ENCODE measurements around the gene THAP7. TPM values are rescaled to one million over a fixed set of nuclear protein-coding genes. Genes with fewer than 3 reads are reported as not detected.
"Not testable (repeated sequence)": the region's sequence is repeated elsewhere in the genome, so short reads cannot be mapped to it uniquely, and the experiment has no call there.

The THAP7 gene
- total and polyA plus RNA-seq, 2 experiments from 2014 or later, result 21.8 to 25.9 TPM

GRCh38 chr22:21009638-21010425 is 7.9 kb upstream of the THAP7 start:
- Histone ChIP-seq H3K27ac (ENCODE audit: low read depth) (peak overlapping the region; percentile 78), H3K4me1 (ENCODE audit: insufficient read depth) (peaks cover 18% of the 10 kb centered on the region), H3K4me3 (peak overlapping the region; percentile 38), H4K20me1 (replicated peaks; ENCODE audit: insufficient read depth) (no peaks in the 10 kb centered on the region), H3F3A (replicated peaks; ENCODE audit: low read depth) (no peaks in the 10 kb centered on the region), H3K9me2 (ENCODE audit: insufficient read depth) (no peaks in the 10 kb centered on the region), H2AFZ (no peak overlapping the region), H3K4me2 (peak overlapping the region; percentile 73), H3K79me2 (replicated peaks; ENCODE audit: insufficient read depth) (no peaks in the 10 kb centered on the region), H3K36me3 (ENCODE audit: insufficient read depth) (no peaks in the 10 kb centered on the region), H3K27me3 (ENCODE audit: insufficient read depth) (no peaks in the 10 kb centered on the region)
- Mint-ChIP-seq H3K4me1 (peaks cover 38% of the 10 kb centered on the region), H3K9me3 (no peaks in the 10 kb centered on the region), H3K27me3 (ENCODE audit: insufficient read depth, low read depth, poor library complexity) (peaks cover 9% of the 10 kb centered on the region), H3K36me3 (ENCODE audit: low read depth) (no peaks in the 10 kb centered on the region), H3K4me3 (peak overlapping the region; percentile 62), H3K27ac (peak overlapping the region; percentile 65; the same call in 1 of the 2 replicates)
- ATAC-seq (peak; percentile 50), DNase-seq (ENCODE audit: low spot score) (peak; percentile 83)
- TF ChIP-seq ZNF331 (CRISPR knock-in tag; IDR thresholded peaks at IDR 0.05; ENCODE audit: low read depth), result no peak
- TF ChIP-seq, protein P1, sequence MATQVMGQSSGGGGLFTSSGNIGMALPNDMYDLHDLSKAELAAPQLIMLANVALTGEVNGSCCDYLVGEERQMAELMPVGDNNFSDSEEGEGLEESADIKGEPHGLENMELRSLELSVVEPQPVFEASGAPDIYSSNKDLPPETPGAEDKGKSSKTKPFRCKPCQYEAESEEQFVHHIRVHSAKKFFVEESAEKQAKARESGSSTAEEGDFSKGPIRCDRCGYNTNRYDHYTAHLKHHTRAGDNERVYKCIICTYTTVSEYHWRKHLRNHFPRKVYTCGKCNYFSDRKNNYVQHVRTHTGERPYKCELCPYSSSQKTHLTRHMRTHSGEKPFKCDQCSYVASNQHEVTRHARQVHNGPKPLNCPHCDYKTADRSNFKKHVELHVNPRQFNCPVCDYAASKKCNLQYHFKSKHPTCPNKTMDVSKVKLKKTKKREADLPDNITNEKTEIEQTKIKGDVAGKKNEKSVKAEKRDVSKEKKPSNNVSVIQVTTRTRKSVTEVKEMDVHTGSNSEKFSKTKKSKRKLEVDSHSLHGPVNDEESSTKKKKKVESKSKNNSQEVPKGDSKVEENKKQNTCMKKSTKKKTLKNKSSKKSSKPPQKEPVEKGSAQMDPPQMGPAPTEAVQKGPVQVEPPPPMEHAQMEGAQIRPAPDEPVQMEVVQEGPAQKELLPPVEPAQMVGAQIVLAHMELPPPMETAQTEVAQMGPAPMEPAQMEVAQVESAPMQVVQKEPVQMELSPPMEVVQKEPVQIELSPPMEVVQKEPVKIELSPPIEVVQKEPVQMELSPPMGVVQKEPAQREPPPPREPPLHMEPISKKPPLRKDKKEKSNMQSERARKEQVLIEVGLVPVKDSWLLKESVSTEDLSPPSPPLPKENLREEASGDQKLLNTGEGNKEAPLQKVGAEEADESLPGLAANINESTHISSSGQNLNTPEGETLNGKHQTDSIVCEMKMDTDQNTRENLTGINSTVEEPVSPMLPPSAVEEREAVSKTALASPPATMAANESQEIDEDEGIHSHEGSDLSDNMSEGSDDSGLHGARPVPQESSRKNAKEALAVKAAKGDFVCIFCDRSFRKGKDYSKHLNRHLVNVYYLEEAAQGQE (IDR thresholded peaks at IDR 0.05; ENCODE audit: unreplicated experiment), result peak; percentile 86
- no peak for TF ChIP-seq EZH2 (IDR thresholded peaks at IDR 0.05; ENCODE audit: low read depth, unreplicated experiment)
- TF ChIP-seq, protein P2, sequence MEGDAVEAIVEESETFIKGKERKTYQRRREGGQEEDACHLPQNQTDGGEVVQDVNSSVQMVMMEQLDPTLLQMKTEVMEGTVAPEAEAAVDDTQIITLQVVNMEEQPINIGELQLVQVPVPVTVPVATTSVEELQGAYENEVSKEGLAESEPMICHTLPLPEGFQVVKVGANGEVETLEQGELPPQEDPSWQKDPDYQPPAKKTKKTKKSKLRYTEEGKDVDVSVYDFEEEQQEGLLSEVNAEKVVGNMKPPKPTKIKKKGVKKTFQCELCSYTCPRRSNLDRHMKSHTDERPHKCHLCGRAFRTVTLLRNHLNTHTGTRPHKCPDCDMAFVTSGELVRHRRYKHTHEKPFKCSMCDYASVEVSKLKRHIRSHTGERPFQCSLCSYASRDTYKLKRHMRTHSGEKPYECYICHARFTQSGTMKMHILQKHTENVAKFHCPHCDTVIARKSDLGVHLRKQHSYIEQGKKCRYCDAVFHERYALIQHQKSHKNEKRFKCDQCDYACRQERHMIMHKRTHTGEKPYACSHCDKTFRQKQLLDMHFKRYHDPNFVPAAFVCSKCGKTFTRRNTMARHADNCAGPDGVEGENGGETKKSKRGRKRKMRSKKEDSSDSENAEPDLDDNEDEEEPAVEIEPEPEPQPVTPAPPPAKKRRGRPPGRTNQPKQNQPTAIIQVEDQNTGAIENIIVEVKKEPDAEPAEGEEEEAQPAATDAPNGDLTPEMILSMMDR (conservative IDR thresholded peaks at IDR 0.05; ENCODE audit: low read depth in 2 of 2), result no peak
- no peak for TF ChIP-seq EZH2phosphoT487 (IDR thresholded peaks at IDR 0.05; ENCODE audit: unreplicated experiment)

- H3K36me3 ChIP-seq (ENCODE audit: insufficient read depth); H3K4me3 Mint-ChIP-seq; H3K4me2 ChIP-seq; H4K20me1 ChIP-seq (replicated peaks; ENCODE audit: insufficient read depth); H3K36me3 Mint-ChIP-seq (ENCODE audit: low read depth); DNase-seq (ENCODE audit: low spot score); H2AFZ ChIP-seq; H3K4me3 ChIP-seq; H3K27ac ChIP-seq (ENCODE audit: low read depth); ATAC-seq; H3K27ac Mint-ChIP-seq; H3K27me3 Mint-ChIP-seq (ENCODE audit: insufficient read depth, low read depth, poor library complexity); H3K27me3 ChIP-seq (ENCODE audit: insufficient read depth); H3K79me2 ChIP-seq (replicated peaks; ENCODE audit: insufficient read depth); H3K9me2 ChIP-seq (ENCODE audit: insufficient read depth); H3K9me3 Mint-ChIP-seq; H3F3A ChIP-seq (replicated peaks; ENCODE audit: low read depth): not testable (repeated sequence)
- H3K4me1 Mint-ChIP-seq, result peaks cover 32% of the 10 kb centered on the region
- peaks cover 12% of the 10 kb centered on the region for H3K4me1 ChIP-seq (ENCODE audit: insufficient read depth)
These were observed 7.3 kb upstream of the THAP7 start for GRCh38 chr22:21009208-21009607.
